LHCN-M2 (cell line): Measurements from ENCODE around the gene CEP192. TPM values are rescaled to one million over a fixed set of nuclear protein-coding genes. Genes with fewer than 3 reads are reported as not detected.

ENCODE experiments used
- DNase-seq: peaks from one replicate; pipeline ENCODE4 v3.0.0-alpha.2; 2012; ENCODE audit warnings: low read depth
- total RNA-seq: library from RNA; depleted of rRNA; stranded (reverse); fragments of >200 nt; gene quantifications from 2 replicates; pipeline ENCODE4 v1.2.3, GENCODE V29; 2014

The CEP192 gene
- total RNA-seq, 1 experiment from 2014 or later: 30.8 TPM

DNA sequence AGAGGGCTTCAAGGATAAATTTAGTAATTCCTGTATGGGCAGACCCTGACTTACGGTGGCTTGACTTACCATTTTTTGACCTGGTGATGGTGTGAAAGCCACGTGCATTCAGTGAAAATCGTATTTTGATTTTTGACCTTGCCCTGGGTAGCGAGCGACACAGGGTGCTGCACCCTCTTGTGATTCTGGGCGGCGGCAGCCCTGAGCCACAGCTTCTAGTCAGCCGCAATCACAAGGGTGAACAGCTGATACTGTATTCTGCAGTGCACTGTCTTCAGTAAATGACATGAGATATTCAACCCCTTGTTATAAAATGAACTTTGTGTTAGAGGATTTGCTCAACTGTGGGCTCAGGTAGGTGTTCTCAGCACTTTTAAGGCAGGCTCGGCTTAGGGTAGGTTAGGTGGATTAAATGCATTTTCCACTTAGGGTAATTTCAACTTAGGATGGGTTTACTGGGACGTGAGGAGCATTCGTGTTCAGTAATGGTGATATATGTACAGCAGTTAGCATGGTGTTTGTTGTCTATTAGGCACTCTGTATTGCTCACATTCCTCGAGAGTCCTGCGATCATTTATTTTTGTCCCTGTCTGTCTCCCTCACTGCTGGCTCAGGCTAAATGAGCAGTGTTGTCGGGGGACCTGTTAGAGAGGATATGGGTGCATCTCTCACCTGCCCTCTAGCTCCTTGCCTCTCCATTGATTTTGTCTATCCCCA, 109.9 kb downstream of the CEP192 start:
- no peak for DNase-seq

DNA sequence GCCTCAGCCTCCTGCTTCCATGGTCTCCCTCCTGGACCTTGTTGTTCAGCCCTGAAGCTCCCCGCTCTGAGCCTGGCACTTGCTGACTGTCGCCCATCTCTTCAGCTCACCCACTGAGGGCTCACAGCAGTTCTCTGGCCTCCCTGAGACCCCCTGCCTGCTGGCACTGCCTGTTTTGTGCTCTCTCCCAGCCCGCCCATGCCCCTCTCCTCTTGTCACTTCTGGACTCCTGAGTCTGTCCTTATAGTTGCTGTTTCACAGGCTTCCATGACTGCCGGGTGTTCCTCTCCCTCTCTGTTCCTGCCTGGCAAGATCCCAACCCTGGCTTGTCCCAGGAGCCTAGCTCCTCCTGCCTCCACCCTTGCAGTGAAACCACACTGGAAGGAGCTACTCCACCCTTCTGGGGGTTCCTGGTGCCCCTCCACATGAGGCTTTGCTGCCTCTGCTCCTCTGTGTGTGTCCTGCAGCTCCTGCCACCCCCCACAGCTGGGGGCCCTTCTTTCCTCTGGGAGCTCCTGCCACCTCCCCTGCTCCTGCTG, 110.6 kb downstream of the CEP192 start:
- no peak for DNase-seq

DNA sequence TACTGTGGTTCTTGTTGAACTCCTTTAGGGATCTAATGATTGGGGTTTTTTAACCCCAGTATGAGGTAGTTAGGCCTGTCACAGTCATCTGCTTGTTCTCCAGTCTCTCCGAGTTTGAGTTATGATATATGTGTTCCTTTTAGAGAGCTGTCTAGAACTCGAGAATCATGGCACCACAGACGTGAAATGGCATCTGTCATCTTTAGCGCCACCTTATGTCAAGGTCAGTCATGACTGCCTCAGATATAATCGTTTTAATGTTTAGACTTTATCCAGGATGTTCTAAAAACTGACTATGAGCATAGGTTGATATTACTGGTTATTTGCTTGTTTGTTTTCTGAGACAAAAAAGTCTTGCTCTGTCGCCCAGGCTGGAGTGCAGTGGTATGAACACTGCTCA, 112.2 kb downstream of the CEP192 start:
- DNase-seq: peak; percentile 7

DNA sequence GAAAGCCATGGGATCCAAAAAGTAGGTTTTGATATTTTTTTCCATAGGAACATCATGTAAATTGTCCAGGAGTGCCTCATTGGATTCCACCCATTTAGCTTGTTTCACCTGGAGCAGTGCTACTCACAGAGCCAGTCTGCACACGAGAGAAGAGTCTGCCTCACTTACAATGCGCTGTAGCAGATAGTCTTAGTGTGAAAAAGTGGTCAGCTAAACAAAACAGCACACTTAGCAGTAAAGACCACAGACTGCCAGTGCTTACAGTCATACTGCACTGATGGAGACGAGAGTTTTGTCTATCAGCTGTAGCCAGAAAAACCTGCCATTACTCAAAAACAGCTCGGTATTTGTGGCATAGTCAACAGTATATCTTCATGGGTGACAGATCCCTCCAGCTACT, 113.9 kb downstream of the CEP192 start:
- no peak for DNase-seq

DNA sequence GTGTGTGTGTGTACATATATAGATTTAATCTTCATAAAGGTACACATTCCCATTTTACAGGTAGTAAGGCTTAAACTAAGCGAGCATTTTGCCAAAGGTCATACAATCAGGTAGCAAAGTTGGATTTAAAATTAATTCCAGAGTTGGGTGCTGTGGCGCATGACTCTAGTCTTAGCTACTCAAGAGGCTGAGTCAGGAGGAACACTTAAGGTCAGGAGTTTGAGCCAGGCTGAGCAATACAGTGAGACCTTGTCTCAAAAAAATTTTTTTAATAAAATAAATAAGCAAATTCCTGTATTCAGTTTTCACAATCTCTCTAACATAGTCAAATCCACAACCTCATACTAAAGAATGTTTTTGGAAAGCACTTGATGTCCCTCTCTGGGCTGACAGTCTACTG, 115.9 kb downstream of the CEP192 start:
- DNase-seq: no peak

DNA sequence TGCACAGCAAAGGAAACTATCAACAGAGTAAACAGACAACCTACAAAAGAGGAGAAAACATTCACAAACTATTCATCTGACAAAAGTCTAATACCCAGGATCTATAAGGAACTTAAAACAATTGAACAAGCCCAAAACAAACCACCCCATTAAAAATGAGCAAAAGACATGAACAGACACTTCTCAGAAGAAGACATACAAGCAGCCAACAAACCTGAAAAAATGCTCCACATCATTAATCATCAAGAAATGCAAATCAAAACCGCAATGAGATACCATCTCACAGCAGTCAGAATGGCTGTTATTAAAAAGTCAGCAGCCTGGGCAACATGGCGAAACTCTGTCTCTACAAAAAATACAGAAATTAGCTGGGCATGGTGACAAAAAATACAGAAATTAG, 117.2 kb downstream of the CEP192 start:
- DNase-seq: no peak

DNA sequence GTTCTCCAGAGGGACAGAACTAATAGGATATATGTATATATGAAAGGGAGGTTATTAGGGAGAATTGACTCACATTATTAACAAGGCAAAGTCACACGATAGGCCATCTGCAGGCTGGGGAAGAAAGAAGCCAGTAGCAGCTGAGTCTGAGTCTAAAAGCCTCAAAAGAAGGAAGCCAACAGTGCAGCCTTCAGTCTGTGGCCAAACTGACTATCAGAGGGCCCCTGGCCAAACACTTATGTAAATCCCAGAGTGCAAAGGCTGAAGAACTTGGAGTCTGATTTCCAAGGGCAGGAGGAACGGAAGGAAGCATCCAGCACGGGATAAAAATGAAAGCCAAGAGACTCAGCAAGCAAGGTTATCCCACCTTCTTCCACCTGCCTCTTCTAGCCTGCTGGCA, 119.4 kb downstream of the CEP192 start:
- no peak for DNase-seq

DNA sequence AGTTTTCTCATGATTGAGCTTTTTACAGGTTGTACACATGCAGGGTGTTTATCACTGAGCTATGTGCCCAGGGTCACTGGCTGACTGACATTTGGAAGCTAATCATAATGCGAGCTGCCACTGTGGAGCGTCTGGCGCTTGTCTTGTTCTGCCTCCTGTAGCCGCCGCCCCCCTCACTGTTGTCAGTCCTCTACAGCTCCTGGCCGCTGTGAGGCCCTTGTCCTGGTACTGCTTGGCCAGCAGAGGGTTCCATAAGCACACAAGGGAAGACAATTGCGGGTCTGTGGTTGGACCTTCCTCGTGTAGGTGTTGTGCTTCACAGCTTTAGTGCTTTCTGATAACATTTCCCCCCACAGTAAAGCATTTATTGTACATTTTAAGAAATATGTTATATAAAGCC, 121.8 kb downstream of the CEP192 start:
- no peak for DNase-seq

DNA sequence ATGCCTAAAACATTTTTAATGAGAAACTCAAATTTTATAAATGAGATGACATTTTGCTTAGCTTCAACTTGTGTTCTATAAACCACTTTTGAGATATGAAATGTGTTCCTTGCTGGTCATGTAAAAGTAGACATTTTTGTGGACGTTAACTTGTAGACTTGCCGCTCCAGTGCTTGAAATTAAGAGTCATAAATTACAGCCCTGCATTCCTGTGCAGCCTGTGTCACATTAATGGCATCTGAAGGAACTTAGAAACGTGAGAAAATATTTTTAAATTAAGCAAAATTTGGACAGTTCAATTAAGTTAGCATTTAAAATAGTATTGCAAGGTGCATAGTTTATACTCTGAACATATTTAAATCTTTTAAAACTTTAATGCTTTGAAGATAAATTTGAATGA, 129.1 kb downstream of the CEP192 start:
- no peak for DNase-seq

DNA sequence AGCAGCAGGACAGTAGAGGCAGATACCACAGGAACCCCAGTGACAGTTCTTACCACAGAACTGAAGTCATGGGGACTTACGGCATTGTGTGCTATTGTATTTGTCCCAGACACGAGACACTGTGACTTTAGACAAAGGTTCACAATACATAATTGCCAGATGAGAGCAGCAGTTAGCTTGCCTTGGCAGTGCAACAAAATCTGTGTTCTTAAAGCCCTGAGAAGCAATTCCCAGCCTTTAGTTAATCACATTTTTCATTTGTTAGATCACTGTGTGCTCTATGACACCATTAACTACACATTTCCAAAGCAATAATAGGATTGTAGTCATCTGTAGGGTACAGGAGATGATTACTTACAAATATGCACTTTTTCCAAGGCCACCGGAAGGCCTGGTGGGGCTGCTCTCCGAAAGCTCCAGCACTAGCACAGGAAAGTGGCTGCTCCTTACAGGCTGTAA, 129.8 kb downstream of the CEP192 start:
- DNase-seq: no peak

DNA sequence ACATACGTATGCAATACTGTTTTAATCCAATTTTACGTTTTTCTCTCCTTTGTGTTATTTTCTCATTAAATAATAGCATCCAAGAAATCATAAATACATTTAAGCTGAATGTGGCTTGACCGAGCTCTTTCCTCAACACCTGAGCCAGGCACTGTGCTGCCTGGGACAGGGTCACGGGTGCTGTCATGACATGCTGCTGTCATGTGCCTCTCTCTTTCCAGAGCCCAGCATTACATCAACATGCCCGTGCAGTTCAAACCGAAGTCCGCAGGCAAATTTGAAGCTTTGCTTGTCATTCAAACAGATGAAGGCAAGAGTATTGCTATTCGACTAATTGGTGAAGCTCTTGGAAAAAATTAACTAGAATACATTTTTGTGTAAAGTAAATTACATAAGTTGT, 133.2 kb downstream of the CEP192 start:
- no peak for DNase-seq

DNA sequence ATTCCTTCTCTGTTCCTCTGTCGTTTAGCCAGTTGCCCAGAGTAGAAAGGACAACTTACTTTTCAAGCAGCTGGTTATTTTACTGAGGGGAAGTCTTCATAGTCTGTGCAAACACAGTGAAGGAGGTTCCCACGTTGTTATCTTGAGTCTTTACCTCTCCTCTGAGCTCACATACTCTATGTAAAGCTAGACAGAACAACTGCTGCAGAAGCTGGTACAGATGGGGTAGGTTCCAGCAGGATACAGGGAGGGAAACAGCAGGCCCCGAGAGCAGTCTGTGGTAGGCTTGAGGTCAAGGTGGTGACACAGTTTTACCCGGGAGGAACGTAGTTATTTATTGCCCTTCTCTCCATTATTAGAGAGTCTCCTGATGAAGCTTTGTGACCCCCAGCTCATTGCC, 134.0 kb downstream of the CEP192 start:
- DNase-seq: no peak

DNA sequence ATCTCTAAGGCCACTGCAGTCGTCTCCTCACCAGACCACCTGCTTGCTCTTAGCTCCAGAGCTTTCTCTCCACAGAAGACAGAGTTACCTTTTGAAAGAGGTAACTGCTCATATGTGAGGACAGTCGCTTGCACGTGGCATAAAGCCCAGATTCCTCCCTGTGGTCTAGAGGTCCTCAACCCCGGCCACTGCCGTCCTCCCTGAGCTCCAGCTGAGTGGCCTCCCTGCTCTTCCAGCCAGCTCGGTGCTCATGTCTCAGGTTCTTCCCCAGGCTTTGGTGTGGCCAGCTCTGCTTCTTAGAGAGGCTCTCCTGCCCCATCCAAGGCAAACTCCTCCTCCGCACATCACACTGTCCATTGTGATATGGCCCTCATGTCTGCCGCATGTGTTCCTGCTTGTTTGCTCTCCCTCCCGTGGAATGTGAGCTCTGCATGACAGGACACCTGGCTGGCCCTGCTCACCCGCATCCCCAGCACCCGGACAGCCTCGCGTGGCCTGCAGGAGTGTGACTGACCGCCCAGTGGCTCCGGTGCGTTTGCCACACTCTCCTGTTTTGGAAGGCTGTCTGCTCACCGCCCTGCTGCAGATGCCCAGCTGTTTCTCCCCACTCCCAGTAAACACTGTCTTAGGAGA, 135.9 kb downstream of the CEP192 start:
- no peak for DNase-seq

DNA sequence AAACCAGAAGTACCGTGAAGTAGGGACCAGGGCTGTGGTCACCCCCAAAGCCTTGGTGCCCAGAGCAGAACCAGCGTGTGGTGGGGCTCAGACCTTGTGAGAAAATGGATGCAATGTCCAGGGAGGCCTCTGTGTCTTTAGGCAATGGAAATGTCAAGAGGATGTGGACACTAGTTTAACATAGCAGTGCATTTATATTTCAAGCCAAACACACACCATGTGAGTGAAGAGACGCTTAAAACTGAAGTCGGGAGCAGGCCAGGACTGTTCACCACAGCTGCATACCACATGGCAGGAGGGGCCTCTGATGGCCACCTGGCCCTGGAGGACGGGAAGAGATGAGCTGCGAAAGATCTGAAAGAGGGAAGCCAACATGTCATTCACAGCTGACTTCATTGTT, 140.1 kb downstream of the CEP192 start:
- no peak for DNase-seq

DNA sequence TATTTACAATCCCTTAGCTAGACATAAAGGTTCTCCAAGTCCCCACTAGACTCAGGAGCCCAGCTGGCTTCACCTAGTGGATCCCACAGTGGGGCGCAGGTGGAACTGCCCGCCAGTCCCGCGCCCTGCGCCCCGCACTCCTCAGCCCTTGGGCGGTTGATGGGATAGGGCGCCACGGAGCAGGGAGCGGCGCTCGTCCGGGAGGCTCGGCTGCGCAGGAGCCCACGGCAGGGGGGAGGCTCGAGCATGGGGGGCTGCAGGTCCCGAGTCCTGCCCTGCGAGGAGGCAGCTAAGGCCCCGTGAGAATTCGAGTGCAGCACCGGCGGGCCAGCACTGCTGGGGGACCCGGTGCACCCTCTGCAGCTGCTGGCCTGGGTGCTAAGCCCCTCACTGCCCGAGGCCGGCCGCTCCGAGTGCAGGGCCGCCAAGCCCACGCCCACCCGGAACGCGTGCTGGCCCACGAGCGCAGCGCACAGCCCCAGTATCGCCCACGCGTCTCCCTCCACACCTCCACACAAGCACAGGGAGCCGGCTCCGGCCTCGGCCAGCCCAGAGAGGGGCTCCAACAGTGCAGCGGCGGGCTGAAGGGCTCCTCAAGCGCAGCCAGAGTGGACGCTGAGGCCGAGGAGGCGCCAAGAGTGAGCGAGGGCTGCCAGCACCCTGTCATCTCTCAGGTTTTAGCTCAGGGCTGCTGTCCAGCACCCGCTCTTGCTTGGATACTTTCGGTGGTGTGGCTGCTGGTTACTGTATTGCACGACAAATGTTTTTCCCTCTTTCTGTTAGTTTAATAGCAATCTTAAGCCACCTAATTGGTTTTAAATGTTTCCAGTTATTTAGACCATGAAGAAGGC, 143.6 kb downstream of the CEP192 start:
- no peak for DNase-seq

DNA sequence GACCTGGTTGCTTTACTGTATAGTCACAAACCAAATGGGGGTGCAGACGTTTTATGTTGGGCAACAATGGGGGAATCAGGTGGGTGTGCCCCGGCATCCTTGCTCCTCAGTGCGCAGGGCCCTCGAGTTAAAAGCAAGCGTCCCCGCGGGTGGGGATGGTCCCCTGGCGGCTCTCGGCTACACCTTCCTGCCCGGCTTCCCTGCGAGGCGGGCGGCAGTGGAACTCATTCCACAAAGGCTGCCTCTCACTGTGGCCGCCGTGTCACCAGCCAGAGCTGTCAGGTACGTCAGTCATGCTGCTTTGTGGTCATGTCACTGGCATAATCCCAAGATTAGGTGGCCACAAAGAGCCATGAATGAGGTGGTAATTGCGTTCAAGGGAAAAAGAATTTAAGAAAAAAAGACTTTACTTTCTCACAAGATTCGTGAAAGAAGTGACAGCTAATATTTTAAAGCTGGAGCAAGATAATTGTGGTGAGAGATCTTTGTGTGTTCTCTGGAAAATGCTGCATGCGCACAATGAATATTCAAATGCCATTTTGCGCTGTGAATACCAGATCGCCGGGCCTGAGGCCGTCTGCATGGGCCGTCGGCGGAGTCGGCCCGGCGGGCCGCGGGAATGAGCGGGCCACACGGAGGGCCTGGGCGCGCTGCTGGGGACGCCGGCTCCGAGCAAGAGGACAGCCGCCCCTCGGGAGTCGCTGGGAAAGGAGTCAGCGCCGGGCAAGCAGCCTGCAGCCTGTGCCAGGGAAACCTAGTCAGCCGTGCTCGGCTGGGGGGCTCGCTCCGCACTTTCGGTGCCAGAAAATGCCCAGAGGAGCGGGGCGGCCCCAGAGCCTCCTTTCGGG, 145.1 kb downstream of the CEP192 start:
- DNase-seq: no peak

DNA sequence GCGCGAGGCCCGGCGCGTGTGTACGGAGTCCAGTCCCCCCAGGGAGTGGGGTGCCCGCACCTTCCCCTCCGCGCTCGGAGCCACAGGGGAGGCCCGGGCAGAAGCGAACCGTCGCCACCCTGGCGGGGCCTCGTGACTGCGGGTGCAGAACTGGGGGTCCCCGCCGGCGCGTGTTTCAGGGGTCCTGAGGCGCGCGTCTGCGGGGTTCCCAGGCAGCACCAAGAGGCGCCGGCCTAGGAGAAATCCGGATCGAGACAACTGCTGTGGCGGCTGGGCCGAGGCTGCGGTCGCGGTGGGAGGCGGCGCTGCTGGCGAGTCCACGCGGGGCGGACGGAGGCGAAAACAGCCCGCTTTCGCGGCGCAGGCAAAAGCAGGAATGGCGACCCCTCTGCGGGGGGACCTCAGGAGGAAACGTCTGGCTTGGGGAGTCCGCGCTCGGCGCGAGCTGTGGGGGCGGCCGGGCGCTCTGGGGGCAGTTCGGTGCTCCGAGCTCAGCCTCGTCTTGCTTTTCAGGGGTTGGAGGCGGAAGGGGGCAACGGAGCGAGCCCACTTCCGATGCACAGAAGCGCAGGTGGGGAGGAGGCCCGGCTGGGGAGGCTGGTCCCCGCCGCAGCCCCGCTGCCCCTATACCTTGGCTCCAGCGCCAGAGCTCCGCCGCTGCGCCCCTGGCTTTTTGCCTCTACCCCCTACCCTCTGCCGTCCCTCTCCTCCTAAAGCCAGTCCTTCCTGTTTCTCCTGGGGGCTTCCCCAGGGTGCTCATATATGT, 145.9 kb downstream of the CEP192 start:
- DNase-seq: no peak

DNA sequence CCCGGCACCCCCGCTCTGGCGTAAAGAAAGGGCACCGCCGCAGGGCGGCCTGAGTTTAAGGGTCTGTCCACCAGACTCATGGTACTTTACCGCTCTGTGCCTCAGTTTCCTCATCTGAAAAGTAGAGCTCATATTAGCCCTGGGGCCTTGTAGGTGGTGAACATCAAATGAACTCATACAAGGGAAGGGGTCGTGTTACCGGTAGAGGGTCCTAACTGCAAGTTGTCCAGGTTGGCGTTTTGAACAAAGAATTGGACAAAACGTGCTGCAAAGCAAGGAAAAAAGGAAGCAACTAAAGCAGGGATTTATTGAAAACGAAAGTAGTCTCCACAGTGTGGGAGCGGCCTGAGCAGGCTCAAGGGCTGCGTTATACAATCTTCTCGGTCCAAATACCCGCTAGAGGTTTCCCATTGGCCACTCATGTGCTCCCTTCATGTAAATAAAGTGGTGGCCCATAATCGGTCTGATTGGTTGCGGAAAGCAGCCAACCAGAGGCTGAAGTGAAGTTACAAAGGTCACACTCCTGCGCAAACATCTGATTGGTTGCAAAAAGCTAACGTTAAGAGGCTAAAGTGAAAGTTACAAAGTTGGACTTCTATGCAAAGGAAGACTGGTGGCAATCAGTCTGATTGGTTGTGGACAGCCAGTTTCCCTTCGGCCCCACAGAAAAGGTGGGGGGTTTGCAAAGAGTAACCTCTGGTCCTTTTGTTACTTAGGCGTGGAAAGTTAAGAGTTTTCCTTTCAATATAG, 146.7 kb downstream of the CEP192 start:
- DNase-seq: no peak

DNA sequence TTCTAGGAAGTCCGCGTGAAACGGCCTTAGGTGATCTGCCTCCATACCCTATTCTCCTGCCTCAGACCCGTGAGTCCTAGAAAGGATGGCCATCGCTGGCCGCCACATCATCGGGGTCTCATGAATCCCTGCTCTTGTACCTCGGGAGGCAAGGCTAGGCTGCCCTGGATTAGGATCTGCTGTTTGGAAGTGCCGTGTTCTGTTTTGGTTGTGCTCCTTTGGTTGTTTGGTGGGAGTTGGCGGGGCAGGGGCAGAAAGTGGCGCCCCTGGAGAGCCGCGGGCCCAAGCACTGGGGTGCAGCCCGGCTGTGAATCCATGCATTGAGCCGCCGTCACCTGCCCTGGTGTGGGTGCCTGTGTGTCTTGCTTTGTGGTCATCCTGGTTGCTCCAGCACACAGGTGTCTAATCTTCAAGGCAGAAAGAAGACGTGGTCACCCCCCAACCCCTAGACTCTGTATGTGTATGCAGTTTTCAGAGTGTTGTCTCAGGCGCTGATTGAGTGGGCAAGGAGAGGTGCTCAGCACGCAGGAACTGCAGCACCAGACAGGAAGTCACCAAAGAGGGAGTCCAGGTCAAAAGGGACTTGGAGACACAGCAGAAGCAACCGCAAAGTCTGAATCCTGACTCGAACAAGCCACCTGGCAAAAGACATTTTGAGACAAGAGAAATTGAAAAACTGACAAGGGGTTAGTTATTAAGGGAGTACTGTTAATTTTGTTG, 147.4 kb downstream of the CEP192 start:
- no peak for DNase-seq
